Upper lobe of left lung (tissue), 4 donors: ENCODE data around the gene FOXP1.

Experiments
- EP300 ChIP-seq, 4 donors: sonication (generic); formaldehyde crosslinking; IDR thresholded peaks; one replicate each; pipeline ENCODE4 v1.5.1; 2017; ENCODE audit warnings: antibody characterized with exemption in 4 of 4, control low read depth in 2 of 4
- POLR2A ChIP-seq, 4 donors: fragments of 450-650 bp; IDR thresholded peaks; one replicate each; pipeline ENCODE4 v1.5.1; 2016 to 2017; ENCODE audit warnings: antibody characterized with exemption in 4 of 4, mild to moderate bottlenecking in 2 of 4
- POLR2AphosphoS5 ChIP-seq, 2 donors: sonication (generic); formaldehyde crosslinking; IDR thresholded peaks; one replicate each; pipeline ENCODE4 v1.5.1; 2017; ENCODE audit warnings: antibody characterized with exemption in 2 of 2
- TF ChIP-seq, protein P1 (sequence below), 6 experiments: fragments of 450-650 bp in 4 of 6; fragments of 200-600 bp in 2 of 6; sonication (generic) in 2 of 6; IDR thresholded peaks; one replicate each; pipeline ENCODE4 v1.5.1; 2016 to 2019; ENCODE audit warnings: antibody characterized with exemption in 6 of 6

DNA sequence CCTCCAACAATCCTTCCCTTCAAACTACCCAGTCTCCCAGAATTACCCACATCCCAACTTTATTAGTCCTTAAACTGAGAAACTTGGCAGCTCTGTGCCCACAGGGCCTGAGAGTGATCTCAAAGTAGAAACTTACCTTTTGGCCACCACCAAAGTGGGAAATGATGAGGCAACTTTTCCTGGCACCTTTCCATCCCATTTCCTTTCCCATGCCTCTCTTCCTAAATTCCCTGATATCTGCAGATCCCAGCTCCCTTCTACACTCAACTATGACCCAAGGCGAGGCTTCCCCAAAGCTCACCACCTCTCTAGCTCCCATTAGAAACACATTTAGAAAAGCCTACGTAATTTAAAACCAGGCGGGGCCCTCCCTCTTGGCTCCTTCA is 271.9 kb downstream of the FOXP1 start:
- no peak for TF ChIP-seq POLR2A (IDR thresholded peaks at IDR 0.05)
- TF ChIP-seq, protein P1, sequence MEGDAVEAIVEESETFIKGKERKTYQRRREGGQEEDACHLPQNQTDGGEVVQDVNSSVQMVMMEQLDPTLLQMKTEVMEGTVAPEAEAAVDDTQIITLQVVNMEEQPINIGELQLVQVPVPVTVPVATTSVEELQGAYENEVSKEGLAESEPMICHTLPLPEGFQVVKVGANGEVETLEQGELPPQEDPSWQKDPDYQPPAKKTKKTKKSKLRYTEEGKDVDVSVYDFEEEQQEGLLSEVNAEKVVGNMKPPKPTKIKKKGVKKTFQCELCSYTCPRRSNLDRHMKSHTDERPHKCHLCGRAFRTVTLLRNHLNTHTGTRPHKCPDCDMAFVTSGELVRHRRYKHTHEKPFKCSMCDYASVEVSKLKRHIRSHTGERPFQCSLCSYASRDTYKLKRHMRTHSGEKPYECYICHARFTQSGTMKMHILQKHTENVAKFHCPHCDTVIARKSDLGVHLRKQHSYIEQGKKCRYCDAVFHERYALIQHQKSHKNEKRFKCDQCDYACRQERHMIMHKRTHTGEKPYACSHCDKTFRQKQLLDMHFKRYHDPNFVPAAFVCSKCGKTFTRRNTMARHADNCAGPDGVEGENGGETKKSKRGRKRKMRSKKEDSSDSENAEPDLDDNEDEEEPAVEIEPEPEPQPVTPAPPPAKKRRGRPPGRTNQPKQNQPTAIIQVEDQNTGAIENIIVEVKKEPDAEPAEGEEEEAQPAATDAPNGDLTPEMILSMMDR (IDR thresholded peaks at IDR 0.05) = no peak
- TF ChIP-seq POLR2AphosphoS5 (IDR thresholded peaks at IDR 0.05) = no peak
- no peak for TF ChIP-seq EP300 (IDR thresholded peaks at IDR 0.05)
